ENCODE results near the gene PLAAT4.

GRCh38 chr11:63518548-63518947, 18.1 kb upstream of the PLAAT4 start:
- TF ChIP-seq CTCF (conservative IDR thresholded peaks at IDR 0.05; ENCODE audit: low read length): no peak
- TF ChIP-seq EZH2phosphoT487 (IDR thresholded peaks at IDR 0.05; ENCODE audit: borderline replicate concordance): no peak
